Neuron (in vitro differentiated cells): ENCODE data around the gene ESPN.

Experiments used
- H2AFZ ChIP-seq: one replicate; pipeline ENCODE4 v1.6.1; 2013; ENCODE audit warnings: low read depth, mild to moderate bottlenecking, inconsistent platforms, low read length, moderate library complexity
- H3K27me3 ChIP-seq: one replicate; pipeline ENCODE4 v1.6.1; 2013; ENCODE audit warnings: low read length; ENCODE audit not compliant: insufficient read depth
- H3K36me3 ChIP-seq: one replicate; pipeline ENCODE4 v1.6.1; 2013; ENCODE audit warnings: low read length; ENCODE audit not compliant: insufficient read depth
- H3K4me1 ChIP-seq: one replicate; pipeline ENCODE4 v1.6.1; 2013; ENCODE audit warnings: low read length; ENCODE audit not compliant: insufficient read depth
- H3K4me3 ChIP-seq: 2 replicates; pipeline ENCODE4 v1.5.1; 2013; ENCODE audit warnings: mild to moderate bottlenecking, low read length, moderate library complexity
- H3K9me3 ChIP-seq: one replicate; pipeline ENCODE4 v1.6.1; 2013; ENCODE audit warnings: low read length

ESPN gene

GRCh38 chr1:6504887-6505286 is 80.3 kb downstream of the ESPN start:
- peaks cover 15% of the 10 kb centered on the region for H3K4me1 ChIP-seq
- no peaks in the 10 kb centered on the region for H3K9me3 ChIP-seq
- peaks cover 19% of the 10 kb centered on the region for H3K27me3 ChIP-seq
- H3K4me3 ChIP-seq, result no peak overlapping the region
- no peak overlapping the region for H2AFZ ChIP-seq
- no peaks in the 10 kb centered on the region for H3K36me3 ChIP-seq

- Histone ChIP-seq H3K36me3 (no peaks in the 10 kb centered on the region), H3K27me3 (peaks cover 19% of the 10 kb centered on the region), H3K9me3 (no peaks in the 10 kb centered on the region), H3K4me1 (peaks cover 16% of the 10 kb centered on the region), H2AFZ (no peak overlapping the region), H3K4me3 (no peak overlapping the region)
These were observed 81.0 kb downstream of the ESPN start for GRCh38 chr1:6505367-6506209.

GRCh38 chr1:6506210-6507036 is 81.8 kb downstream of the ESPN start:
- Histone ChIP-seq H2AFZ (no peak overlapping the region), H3K9me3 (no peaks in the 10 kb centered on the region), H3K27me3 (peaks cover 19% of the 10 kb centered on the region), H3K4me1 (peaks cover 16% of the 10 kb centered on the region), H3K36me3 (no peaks in the 10 kb centered on the region), H3K4me3 (no peak overlapping the region)

GRCh38 chr1:6507037-6507428 is 82.5 kb downstream of the ESPN start:
- Histone ChIP-seq H3K4me3 (no peak overlapping the region), H2AFZ (no peak overlapping the region), H3K9me3 (no peaks in the 10 kb centered on the region), H3K36me3 (no peaks in the 10 kb centered on the region), H3K4me1 (peaks cover 16% of the 10 kb centered on the region), H3K27me3 (peaks cover 19% of the 10 kb centered on the region)

- peaks cover 19% of the 10 kb centered on the region for H3K27me3 ChIP-seq
- no peak overlapping the region for H3K4me3 ChIP-seq
- H3K9me3 ChIP-seq, result no peaks in the 10 kb centered on the region
- H2AFZ ChIP-seq, result no peak overlapping the region
- no peaks in the 10 kb centered on the region for H3K36me3 ChIP-seq
- H3K4me1 ChIP-seq, result peaks cover 16% of the 10 kb centered on the region
These were observed 82.9 kb downstream of the ESPN start for GRCh38 chr1:6507461-6507911.

GRCh38 chr1:6508154-6508815 is 83.7 kb downstream of the ESPN start:
- Histone ChIP-seq H3K4me1 (peaks cover 16% of the 10 kb centered on the region), H3K4me3 (no peak overlapping the region), H2AFZ (no peak overlapping the region), H3K36me3 (no peaks in the 10 kb centered on the region), H3K27me3 (peaks cover 19% of the 10 kb centered on the region), H3K9me3 (no peaks in the 10 kb centered on the region)

- Histone ChIP-seq H3K4me3 (no peak overlapping the region), H3K9me3 (no peaks in the 10 kb centered on the region), H2AFZ (no peak overlapping the region), H3K36me3 (no peaks in the 10 kb centered on the region), H3K4me1 (peaks cover 16% of the 10 kb centered on the region), H3K27me3 (peaks cover 19% of the 10 kb centered on the region)
These were observed 84.2 kb downstream of the ESPN start for GRCh38 chr1:6508816-6509189.

- Histone ChIP-seq H3K4me3 (no peak overlapping the region), H2AFZ (no peak overlapping the region), H3K27me3 (peaks cover 19% of the 10 kb centered on the region), H3K9me3 (no peaks in the 10 kb centered on the region), H3K36me3 (no peaks in the 10 kb centered on the region), H3K4me1 (peaks cover 16% of the 10 kb centered on the region)
These were observed 84.8 kb downstream of the ESPN start for GRCh38 chr1:6509220-6509918.

- H3K27me3 ChIP-seq, result peaks cover 19% of the 10 kb centered on the region
- H3K9me3 ChIP-seq, result no peaks in the 10 kb centered on the region
- no peaks in the 10 kb centered on the region for H3K36me3 ChIP-seq
- no peak overlapping the region for H2AFZ ChIP-seq
- H3K4me3 ChIP-seq, result no peak overlapping the region
- H3K4me1 ChIP-seq, result peaks cover 16% of the 10 kb centered on the region
These were observed 85.3 kb downstream of the ESPN start for GRCh38 chr1:6509919-6510291.

GRCh38 chr1:6510493-6510892 is 85.9 kb downstream of the ESPN start:
- no peaks in the 10 kb centered on the region for H3K36me3 ChIP-seq
- peaks cover 16% of the 10 kb centered on the region for H3K4me1 ChIP-seq
- peaks cover 19% of the 10 kb centered on the region for H3K27me3 ChIP-seq
- H2AFZ ChIP-seq, result no peak overlapping the region
- no peak overlapping the region for H3K4me3 ChIP-seq
- H3K9me3 ChIP-seq, result no peaks in the 10 kb centered on the region
